ENCODE results near the gene OR4C16. TPM values are rescaled to one million over a fixed set of nuclear protein-coding genes. Genes with fewer than 3 reads are reported as not detected.

OR4C16 gene
- not detected in 2 replicates for total RNA-seq

DNA sequence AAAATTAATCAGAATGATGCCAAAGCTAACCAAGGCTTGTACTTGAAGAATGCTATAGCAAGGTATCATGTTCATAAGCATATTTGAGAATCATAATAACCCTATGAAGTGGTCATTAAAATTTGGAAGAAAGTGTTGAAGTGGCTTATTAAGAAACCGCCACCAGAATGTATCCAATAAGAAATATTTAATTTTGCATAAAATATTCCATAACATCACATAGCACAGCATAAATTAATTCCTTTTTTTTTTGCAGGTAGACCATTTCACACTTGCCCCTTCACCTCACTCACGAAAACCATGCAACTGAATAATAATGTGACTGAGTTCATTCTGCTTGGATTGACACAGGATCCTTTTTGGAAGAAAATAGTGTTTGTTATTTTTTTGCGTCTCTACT, at the start of gene OR4C16:
TSS of gene OR4C16 (plus strand) at position 301 of the 400 bp plus-strand sequence. CDS start at position 301, 0 bp downstream.

DNA sequence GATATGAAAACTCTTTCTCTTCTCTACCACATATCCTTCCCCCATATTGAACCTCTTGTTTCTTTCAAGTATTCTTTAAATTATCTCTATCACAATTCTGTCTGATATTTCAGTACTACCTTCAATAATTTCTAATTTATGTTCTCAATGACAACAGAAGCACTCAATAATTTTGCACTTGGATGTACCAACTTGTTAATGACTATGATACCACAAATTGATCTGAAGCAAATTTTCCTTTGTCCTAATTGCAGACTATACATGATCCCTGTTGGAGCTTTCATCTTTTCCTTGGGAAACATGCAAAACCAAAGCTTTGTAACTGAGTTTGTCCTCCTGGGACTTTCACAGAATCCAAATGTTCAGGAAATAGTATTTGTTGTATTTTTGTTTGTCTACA, 17.8 kb upstream of the OR4C16 start, which contains the start of gene OR4C15:
TSS of gene OR4C15 (plus strand) at position 301 of the 400 bp plus-strand sequence. CDS start at position 301, 0 bp downstream.

GRCh38 chr11:55607545-55607944, 35.6 kb downstream of the OR4C16 start, which contains the start of gene OR4C11:
Gene OR4C11, minus strand, starts transcription at chr11:55607645. Its CDS starts 3,272 bp downstream, at chr11:55604373.

Other genes starting within 250 kb of the OR4C16 start
- gene OR4A16, start 228.9 kb upstream of the OR4C16 start, total RNA-seq: not detected in 2 replicates
- not detected in 2 replicates for gene OR4A15, start 204.2 kb upstream of the OR4C16 start, total RNA-seq
- gene OR4C15, start 17.7 kb upstream of the OR4C16 start, total RNA-seq: not detected in 2 replicates
- gene OR4C11, start 35.5 kb downstream of the OR4C16 start, total RNA-seq: not detected in 2 replicates
- gene OR4P4, start 63.0 kb downstream of the OR4C16 start, total RNA-seq: not detected in 2 replicates
- gene OR4S2, start 76.2 kb downstream of the OR4C16 start, total RNA-seq: not detected in 2 replicates
- not detected in 2 replicates for gene OR4C6, start 90.1 kb downstream of the OR4C16 start, total RNA-seq
- not detected in 2 replicates for gene OR5D13, start 201.3 kb downstream of the OR4C16 start, total RNA-seq
- gene OR5D14, start 223.4 kb downstream of the OR4C16 start, total RNA-seq: not detected in 2 replicates
- gene OR5L1, start 239.2 kb downstream of the OR4C16 start, total RNA-seq: not detected in 2 replicates
- not detected in 2 replicates for gene OR5D18, start 247.5 kb downstream of the OR4C16 start, total RNA-seq

Measured in mesangial cell (primary cell).